Measurements from ENCODE around the gene RAD23B.

RAD23B gene

DNA sequence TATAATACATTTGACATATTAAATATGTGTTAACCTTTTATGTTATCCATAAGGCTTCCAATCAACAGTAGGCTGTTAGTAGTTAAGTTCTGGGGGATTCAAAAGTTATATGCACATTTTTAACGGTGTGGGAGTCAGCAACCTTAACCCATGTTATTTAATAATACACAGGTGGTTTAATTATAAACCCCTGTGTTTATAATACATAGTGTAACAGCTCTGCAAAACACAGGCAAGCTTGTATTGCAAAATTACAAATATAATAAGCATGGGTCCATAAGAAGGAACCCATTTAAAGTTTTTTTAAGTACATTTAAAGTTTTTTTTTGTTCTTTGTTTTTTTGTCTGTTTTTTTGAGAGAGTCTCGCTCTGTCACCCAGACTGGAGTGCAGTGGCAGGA, 14.5 kb upstream of the RAD23B start:
- no peak for DNase-seq (ENCODE audit: low read depth)

DNA sequence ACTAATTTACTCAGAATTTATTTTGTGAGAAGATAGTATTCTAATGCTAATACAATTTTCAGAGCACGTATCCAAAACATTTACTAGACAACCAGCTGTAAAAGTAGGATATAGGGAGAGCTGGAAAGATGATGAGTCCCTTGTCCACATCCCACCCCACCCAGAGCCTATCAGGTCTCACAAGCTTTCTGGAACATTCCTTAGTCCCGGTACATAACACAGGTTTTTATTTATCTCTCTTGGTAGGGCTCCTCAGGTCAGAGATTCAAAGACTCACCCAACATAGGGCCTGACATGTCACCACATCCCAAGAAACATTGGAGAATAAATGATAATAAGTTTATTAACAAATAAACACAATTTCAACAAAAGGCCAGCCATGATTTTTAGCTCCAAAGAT, 13.8 kb upstream of the RAD23B start:
- DNase-seq (ENCODE audit: low read depth): no peak

GRCh38 chr9:107269681-107270080, 13.4 kb upstream of the RAD23B start:
- DNase-seq (ENCODE audit: low read depth): no peak

DNA sequence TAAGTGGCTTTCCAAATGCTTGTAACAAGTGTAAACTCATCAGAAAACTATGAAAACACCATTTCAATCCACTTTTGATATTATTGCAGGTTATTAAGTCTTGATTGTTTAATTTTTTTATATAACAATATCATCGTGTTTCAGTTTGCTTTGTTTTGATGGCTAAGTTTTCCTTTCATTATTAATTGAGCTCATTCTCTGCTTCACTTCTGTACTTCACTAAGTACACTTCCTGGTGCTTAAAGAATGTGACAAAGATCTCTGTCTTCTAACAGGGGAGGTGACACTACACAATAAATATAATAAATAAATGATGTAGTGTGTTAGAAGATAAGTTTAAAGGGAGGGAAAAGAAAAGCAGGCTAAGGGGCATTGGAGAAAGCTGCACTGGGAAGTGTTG, 13.0 kb upstream of the RAD23B start:
- no peak for DNase-seq (ENCODE audit: low read depth)

GRCh38 chr9:107270580-107270979, 12.5 kb upstream of the RAD23B start:
- DNase-seq (ENCODE audit: low read depth): no peak

DNA sequence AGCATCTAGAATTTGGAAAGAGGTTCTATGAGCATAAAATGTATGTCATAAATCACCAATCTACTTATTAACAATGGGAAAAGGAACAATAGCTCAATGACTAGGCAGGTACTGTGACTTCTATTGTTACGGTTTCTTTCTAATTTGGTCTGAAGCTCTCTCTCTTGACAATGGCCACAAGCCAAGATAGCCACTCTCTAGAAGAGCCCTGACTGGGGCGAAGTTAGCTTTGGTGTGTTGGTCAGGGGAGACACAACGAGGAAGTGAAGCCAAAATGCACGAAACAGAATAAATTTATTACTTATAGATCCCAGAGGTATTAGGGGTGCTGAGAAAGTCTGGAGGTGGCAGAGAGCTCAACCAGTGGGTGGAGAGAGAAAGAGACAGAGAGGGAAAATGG, 9.4 kb upstream of the RAD23B start:
- DNase-seq (ENCODE audit: low read depth): no peak

- DNase-seq (ENCODE audit: low read depth): no peak
Observed at GRCh38 chr9:107274096-107274495, 9.0 kb upstream of the RAD23B start.

GRCh38 chr9:107274953-107275422, 8.1 kb upstream of the RAD23B start:
- no peak for DNase-seq (ENCODE audit: low read depth)

DNA sequence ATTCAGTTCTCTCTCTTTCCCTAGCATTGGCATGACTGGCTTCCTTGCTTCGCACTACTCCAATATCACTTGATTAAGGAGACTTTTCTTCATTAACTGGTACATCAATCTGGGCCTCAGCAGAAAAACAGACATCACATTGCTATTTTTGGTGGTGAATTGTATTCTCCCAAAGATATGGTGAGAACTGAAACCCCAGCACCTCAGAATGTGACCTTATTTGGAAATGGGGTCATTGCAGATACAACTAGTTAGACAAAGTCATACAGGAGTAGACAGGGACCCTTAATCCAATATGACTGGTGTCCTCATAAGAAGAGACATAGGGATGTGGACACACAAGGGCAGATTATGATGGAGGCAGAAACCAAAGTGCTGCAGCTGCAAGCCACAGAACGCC, 7.5 kb upstream of the RAD23B start:
- DNase-seq (ENCODE audit: low read depth): no peak

DNA sequence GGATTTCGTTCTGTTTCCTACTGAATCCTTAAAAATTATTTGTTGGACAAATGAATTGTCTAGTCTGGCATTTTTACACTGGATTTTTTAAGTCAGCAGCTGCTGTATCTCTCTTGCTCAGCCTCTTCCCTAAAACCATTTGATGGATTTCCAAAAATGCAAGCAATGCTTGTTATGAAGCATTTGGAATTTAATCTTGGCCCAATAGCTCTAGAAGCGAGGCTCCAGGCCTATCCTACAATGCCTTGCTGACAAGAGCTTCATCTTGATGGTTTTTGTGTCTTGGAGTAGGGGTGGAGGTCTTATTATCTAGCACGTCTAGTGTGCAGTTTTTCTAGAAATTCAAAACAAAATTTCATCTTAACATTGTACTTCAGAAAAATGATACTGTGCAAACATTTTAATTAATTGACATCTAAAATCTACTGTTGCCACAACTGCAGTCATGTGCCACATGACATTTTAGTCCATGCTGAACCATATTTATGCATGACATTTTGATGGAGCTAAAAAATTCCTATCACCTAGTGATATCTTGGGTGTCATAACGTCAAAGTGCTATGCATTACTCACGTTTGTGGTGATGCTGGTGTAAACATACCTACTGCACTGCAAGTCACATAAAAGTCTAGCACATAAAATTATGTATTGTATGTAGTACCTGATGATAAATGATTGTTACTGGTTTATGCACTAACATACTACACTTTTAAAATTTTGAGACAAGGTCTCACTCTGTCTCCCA, 5.9 kb upstream of the RAD23B start:
- no peak for DNase-seq (ENCODE audit: low read depth)

GRCh38 chr9:107277801-107278200, 5.3 kb upstream of the RAD23B start:
- DNase-seq (ENCODE audit: low read depth): no peak

- DNase-seq (ENCODE audit: low read depth): no peak
Observed at GRCh38 chr9:107279086-107279485, 4.0 kb upstream of the RAD23B start.

DNA sequence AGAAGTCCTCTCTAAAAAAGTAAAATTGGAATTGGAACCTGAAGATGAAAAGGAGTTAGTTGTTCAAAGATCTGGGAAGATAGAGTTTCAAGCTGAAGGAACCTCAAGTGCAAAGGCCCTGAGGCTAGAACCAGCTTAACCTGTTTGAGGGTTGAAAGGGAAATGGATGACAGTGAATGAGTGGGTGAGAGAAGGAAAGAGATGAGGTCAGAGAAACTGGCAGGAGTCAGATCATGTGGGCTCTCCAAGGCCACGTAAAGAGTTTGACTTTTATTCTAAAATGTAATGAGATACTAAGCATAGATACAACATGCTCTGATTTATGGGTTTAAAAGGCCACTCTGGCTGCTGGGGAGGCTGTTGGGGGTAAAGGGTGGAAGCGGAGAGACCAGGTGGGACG, 2.5 kb upstream of the RAD23B start:
- no peak for DNase-seq (ENCODE audit: low read depth)

DNA sequence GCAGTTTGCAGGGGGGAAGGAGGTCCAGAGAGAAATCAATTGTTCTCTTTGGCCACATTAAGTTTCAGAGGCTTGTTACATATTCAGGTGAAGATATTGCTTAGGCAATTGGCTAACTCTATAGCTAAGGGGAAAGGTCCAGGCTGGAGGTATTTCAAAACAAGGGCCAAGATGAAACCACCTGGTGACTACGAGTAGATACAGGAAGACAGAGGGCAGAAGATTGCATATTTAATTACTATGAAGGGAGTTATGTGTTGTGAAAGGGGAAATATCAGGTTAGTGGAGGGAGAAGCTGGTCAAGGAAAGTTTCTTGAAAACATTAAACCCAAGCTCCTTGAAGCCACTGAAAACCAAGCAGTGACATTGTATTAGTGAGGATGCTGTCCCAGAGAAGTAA, 1.9 kb upstream of the RAD23B start:
- DNase-seq (ENCODE audit: low read depth): no peak

DNA sequence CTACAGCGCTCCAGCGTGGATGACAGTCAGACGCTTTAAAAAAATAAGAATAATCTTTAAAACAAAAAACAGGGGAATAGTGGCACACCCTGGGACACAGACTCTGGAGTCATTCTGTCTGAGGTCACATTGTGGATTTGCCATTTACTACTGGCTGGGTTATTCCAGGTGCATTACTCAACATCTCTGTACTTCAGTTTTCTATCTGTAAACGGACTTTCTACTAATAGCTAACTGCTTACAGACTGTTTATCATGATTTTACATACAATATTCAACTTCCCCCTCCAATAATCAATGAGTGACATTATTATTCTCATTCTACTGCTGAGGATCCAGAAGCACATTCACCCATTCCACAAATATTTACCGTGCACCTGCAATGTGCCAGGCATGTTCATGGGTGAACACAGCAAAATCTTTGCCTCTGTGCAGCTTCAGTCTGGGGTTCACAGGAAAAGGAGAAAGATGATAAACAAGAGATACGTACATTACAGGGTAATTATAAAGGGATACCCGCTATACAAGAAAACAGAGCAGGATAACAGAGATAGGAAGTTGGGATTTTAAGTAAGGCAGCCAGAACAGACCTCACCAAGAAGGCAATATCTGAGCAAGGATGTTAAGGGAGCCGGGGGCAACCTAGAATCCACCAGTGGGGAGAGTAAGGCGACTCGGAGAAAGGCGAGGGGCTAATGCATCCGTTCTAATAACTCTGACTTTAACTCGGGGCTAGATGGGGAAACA, 984 bp upstream of the RAD23B start:
- DNase-seq (ENCODE audit: low read depth): no peak

DNA sequence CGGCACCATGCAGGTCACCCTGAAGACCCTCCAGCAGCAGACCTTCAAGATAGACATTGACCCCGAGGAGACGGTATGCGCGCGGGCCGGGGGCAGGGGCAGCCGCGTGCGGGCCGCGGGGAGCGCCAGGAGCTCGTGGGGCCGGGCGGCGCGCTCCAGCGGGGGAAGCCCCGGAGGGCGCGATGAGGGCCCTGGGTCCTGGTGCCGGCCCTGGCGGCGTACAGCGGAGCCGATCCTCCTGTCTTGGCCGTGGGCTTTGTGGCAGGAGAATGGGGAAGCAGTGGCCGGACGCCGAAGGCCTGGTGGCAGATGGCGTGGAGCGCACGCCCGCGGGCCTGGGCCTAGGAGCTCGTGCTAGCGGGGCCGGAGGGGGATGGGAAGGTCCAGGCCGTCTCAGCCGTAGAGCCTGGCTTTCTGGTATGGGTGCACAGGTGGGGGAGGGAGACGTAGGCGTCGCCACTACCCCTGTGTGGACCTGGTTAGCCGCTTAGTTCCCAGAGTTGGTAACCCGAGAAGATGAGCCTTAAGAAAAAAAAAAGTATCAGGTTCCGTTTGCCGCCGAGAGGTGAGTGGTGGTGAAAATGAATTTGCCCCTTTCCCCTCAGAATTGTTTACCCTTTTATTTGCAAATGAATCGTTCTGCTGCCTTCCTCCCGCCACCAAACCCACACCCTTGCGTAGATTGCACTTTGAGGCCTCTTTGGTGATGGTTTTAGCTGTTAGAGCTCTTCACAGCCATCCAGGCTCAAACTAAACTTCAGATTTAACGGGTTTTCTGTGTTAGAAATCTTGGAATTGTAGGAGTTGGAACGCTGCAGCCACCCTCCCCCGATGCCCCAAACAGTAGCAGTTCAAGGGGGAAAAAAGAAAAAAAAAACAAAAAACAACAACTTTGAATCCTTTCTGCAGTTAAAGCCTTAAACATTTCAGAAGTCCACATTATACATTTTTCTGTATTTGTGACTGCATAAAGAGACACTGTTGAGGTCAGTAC, 841 bp downstream of the RAD23B start:
- peak; percentile 21 for DNase-seq (ENCODE audit: low read depth)

- no peak for DNase-seq (ENCODE audit: low read depth)
Observed at GRCh38 chr9:107284636-107285035, 1.6 kb downstream of the RAD23B start.

DNA sequence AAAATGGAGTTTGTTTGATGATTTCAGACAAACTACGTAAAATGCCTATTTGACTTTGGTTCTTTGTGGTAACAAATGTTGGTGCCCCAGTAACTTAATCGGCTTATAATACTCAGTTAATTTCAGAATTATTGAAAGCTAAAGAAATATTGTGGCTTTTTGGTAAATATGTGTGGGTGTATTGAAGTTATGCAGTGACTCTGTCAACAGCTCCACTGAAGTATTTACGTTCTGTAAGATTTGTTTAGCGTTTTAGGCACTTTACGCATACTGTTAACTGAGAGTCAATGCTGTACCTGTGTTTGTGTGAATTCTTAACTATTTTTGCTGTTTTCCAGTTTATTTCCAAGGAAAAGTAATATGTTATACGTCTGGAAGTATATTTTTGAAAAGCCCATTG, 2.2 kb downstream of the RAD23B start:
- DNase-seq (ENCODE audit: low read depth): no peak

GRCh38 chr9:107286057-107286456, 3.0 kb downstream of the RAD23B start:
- no peak for DNase-seq (ENCODE audit: low read depth)

GRCh38 chr9:107288701-107289100, 5.6 kb downstream of the RAD23B start:
- DNase-seq (ENCODE audit: low read depth): no peak

GRCh38 chr9:107290619-107291018, 7.5 kb downstream of the RAD23B start:
- DNase-seq (ENCODE audit: low read depth): no peak

- DNase-seq (ENCODE audit: low read depth): no peak
Observed at GRCh38 chr9:107292821-107293542, 9.9 kb downstream of the RAD23B start.
